Glutamatergic neuron (in vitro differentiated cells): Measurements from ENCODE around the gene COL4A6. TPM values are rescaled to one million over a fixed set of nuclear protein-coding genes. Genes with fewer than 3 reads are reported as not detected.

Experiments used
- DNase-seq: peaks from one replicate; pipeline ENCODE4 v3.0.0; 2022
- H3K27ac Mint-ChIP-seq: one replicate; pipeline ENCODE4 v1.8.0; 2020; ENCODE audit warnings: mild to moderate bottlenecking, mixed read lengths, inconsistent platforms; ENCODE audit not compliant: unreplicated experiment
- H3K27me3 Mint-ChIP-seq: one replicate; pipeline ENCODE4 v1.8.0; 2020; ENCODE audit warnings: mild to moderate bottlenecking, moderate library complexity, mixed read lengths, inconsistent platforms; ENCODE audit not compliant: unreplicated experiment
- H3K36me3 Mint-ChIP-seq: one replicate; pipeline ENCODE4 v1.8.0; 2020; ENCODE audit warnings: mild to moderate bottlenecking, mixed read lengths, inconsistent platforms; ENCODE audit not compliant: unreplicated experiment
- H3K4me1 Mint-ChIP-seq: one replicate; pipeline ENCODE4 v1.8.0; 2020; ENCODE audit warnings: mild to moderate bottlenecking, low read depth, mixed read lengths, inconsistent platforms; ENCODE audit not compliant: unreplicated experiment
- H3K4me3 Mint-ChIP-seq: one replicate; pipeline ENCODE4 v1.8.0; 2020; ENCODE audit warnings: mild to moderate bottlenecking, mixed read lengths, inconsistent platforms; ENCODE audit not compliant: unreplicated experiment
- H3K9me3 Mint-ChIP-seq: one replicate; pipeline ENCODE4 v1.8.0; 2020; ENCODE audit warnings: mild to moderate bottlenecking, moderate library complexity, mixed read lengths, inconsistent platforms; ENCODE audit not compliant: unreplicated experiment
- total RNA-seq: library from RNA; stranded (reverse); fragmentation: NEBNext Ultra II Directional; extraction: Animal tissue kit (Norgen Biotek cat#: 25700); gene quantifications from one replicate; pipeline ENCODE4 v1.2.1, GENCODE V29; 2021; ENCODE audit not compliant: unreplicated experiment
- TF ChIP-seq, protein P1 (sequence below): fragments of 200-600 bp; sonication (generic); IDR thresholded peaks from one replicate; pipeline ENCODE4 v1.5.0; 2021; ENCODE audit not compliant: partially characterized antibody, unreplicated experiment

The COL4A6 gene
- total RNA-seq, 1 donor from 2014 or later = 0.05 TPM

- H3K4me1 Mint-ChIP-seq = no peaks in the 10 kb centered on the region
- H3K27me3 Mint-ChIP-seq = no peaks in the 10 kb centered on the region
- TF ChIP-seq, protein P1, sequence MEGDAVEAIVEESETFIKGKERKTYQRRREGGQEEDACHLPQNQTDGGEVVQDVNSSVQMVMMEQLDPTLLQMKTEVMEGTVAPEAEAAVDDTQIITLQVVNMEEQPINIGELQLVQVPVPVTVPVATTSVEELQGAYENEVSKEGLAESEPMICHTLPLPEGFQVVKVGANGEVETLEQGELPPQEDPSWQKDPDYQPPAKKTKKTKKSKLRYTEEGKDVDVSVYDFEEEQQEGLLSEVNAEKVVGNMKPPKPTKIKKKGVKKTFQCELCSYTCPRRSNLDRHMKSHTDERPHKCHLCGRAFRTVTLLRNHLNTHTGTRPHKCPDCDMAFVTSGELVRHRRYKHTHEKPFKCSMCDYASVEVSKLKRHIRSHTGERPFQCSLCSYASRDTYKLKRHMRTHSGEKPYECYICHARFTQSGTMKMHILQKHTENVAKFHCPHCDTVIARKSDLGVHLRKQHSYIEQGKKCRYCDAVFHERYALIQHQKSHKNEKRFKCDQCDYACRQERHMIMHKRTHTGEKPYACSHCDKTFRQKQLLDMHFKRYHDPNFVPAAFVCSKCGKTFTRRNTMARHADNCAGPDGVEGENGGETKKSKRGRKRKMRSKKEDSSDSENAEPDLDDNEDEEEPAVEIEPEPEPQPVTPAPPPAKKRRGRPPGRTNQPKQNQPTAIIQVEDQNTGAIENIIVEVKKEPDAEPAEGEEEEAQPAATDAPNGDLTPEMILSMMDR = no peak
- no peak overlapping the region for H3K4me3 Mint-ChIP-seq
- H3K27ac Mint-ChIP-seq = no peak overlapping the region
- DNase-seq = no peak
- H3K36me3 Mint-ChIP-seq = no peaks in the 10 kb centered on the region
- H3K9me3 Mint-ChIP-seq = no peaks in the 10 kb centered on the region
These were observed 23.1 kb downstream of the COL4A6 start for GRCh38 chrX:108415146-108415545.

DNA sequence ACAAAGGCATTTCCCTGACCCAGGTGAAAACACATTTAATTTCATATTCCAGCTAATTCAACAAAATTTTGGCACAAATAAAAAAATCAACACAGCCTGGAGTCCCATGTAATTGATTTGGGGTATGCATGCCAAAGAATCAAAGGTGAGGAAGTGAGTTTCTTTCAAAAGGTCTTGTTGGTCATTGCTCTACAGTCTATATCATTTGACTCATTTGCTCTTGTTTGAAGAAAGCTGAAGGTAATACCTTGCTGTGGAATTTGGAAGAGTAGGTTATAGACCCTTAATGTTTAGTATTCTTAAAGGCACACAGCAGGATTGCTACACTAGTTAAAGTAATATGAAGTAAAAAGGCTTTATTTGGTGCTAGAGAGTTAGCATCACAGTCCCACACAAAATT, 25.4 kb downstream of the COL4A6 start:
- Mint-ChIP-seq H3K4me1 (no peaks in the 10 kb centered on the region), H3K27me3 (no peaks in the 10 kb centered on the region), H3K36me3 (no peaks in the 10 kb centered on the region), H3K4me3 (no peak overlapping the region), H3K27ac (no peak overlapping the region), H3K9me3 (no peaks in the 10 kb centered on the region)
- TF ChIP-seq, protein P1 = no peak
- no peak for DNase-seq

DNA sequence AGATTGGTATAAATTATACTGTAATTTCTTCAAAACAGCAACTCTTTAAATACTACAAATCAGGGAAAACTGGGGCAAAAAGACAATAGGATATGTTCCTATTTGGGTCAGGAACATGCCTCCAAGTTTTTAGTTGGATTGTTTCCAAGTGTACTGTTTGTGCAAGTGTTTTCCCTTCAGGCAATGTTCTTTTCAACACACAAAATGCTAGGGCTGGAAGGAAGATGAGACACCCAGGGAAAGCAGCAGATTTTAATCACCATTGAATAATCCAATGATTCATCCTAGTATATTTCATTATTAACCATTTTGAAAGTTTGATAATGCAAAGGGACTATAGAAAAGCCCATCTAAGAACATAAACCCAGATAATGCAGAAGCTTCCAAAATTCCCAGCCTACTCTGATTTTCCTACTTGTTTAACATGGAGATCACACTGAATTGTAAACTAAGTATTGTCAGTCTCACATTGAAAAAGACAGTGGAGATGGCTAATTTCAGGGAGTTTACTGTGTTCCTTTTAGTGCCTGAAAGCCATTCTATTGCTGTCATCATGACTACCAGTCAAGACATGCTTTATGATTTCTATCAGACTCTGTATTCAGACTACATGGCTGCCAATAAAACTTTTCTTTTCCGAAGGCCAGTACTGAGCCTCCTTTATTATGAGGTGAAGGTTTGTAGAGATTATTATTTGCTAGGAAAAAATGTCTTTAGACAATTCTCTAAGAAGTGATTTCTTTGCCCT, 38.6 kb downstream of the COL4A6 start:
- peaks cover 2% of the 10 kb centered on the region for H3K9me3 Mint-ChIP-seq
- H3K4me3 Mint-ChIP-seq = no peak overlapping the region
- no peak overlapping the region for H3K27ac Mint-ChIP-seq
- TF ChIP-seq, protein P1 = no peak
- no peaks in the 10 kb centered on the region for H3K36me3 Mint-ChIP-seq
- no peak for DNase-seq
- no peaks in the 10 kb centered on the region for H3K4me1 Mint-ChIP-seq
- no peaks in the 10 kb centered on the region for H3K27me3 Mint-ChIP-seq

- DNase-seq = no peak
- no peak overlapping the region for H3K27ac Mint-ChIP-seq
- TF ChIP-seq, protein P1 = no peak
These were observed 40.4 kb downstream of the COL4A6 start for GRCh38 chrX:108397627-108398391.

DNA sequence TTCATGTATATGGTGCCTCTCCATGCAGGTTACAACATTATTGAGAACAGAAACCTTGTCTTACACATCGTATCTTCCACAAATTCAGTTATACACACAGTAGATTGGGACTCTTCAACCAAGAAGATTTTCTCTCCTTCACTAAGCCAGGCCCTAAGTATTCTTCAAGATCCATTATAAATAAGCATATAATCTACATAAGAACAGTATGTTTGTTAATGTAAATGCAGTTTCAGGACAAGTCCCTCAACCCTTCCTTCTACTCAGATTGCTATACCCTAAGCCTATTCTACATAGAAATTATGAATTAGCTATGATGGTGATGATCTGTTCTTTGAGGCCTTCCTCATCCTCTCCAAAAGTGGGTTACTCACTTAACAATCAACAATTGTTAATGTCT, 41.2 kb downstream of the COL4A6 start:
- Mint-ChIP-seq H3K27me3 (no peaks in the 10 kb centered on the region), H3K4me3 (no peak overlapping the region), H3K36me3 (no peaks in the 10 kb centered on the region)

More at GRCh38 chrX:108397627-108398391, 40.4 kb downstream of the COL4A6 start:
- H3K9me3 Mint-ChIP-seq = no peaks in the 10 kb centered on the region
- H3K4me1 Mint-ChIP-seq = no peaks in the 10 kb centered on the region
- no peaks in the 10 kb centered on the region for H3K36me3 Mint-ChIP-seq
- no peaks in the 10 kb centered on the region for H3K27me3 Mint-ChIP-seq
- H3K4me3 Mint-ChIP-seq = no peak overlapping the region

More for the DNA sequence above, 41.2 kb downstream of the COL4A6 start:
- DNase-seq = no peak
- Mint-ChIP-seq H3K27ac (no peak overlapping the region), H3K4me1 (no peaks in the 10 kb centered on the region), H3K9me3 (no peaks in the 10 kb centered on the region)
- TF ChIP-seq, protein P1 = no peak
